HepG2 (cell line): Measurements from ENCODE around the gene CCL13.

Experiments used
- CREBL2 ChIP-seq: sonication (generic); formaldehyde crosslinking; IDR thresholded peaks from 2 replicates; pipeline ENCODE4 v1.8.1; 2023; ENCODE audit warnings: missing genetic modification reagents, mild to moderate bottlenecking, borderline replicate concordance
- CREM ChIP-seq, 2 experiments: sonication (generic) in 1 of 2; formaldehyde crosslinking in 1 of 2; IDR thresholded peaks; 2 replicates each; pipeline versions ENCODE4 v1.4.0 to v1.6.1; 2016 to 2020; ENCODE audit warnings: antibody characterized with exemption in 1 of 2, mild to moderate bottlenecking in 1 of 2, missing genetic modification reagents in 1 of 2
- FOXK1 ChIP-seq: sonication (generic); formaldehyde crosslinking; IDR thresholded peaks from 2 replicates; pipeline ENCODE4 v1.4.0; 2020; ENCODE audit warnings: low read depth, missing genetic modification reagents, borderline replicate concordance
- FOXO1 ChIP-seq: sonication (generic); formaldehyde crosslinking; IDR thresholded peaks from 2 replicates; pipeline ENCODE4 v1.4.0; 2020; ENCODE audit warnings: missing genetic modification reagents
- HMGA1 ChIP-seq: sonication (generic); formaldehyde crosslinking; conservative IDR thresholded peaks from 2 replicates; pipeline ENCODE4 v1.4.0; 2020; ENCODE audit warnings: missing genetic modification reagents
- HNRNPH1 ChIP-seq: fragments of 200-400 bp; formaldehyde crosslinking; optimal IDR thresholded peaks from 2 replicates; pipeline ENCODE3; 2017; ENCODE audit warnings: mild to moderate bottlenecking, low read depth, low read length
- IRF2 ChIP-seq: IDR thresholded peaks from 2 replicates; pipeline ENCODE4 v1.6.1; 2018; ENCODE audit warnings: missing genetic modification reagents, missing compliant biosample characterization
- MAFF ChIP-seq: IDR thresholded peaks from 2 replicates; pipeline ENCODE4 v1.6.1; 2011; ENCODE audit warnings: low read depth, low read length, improper control_type of control experiment
- MEIS2 ChIP-seq: sonication (generic); formaldehyde crosslinking; IDR thresholded peaks from 2 replicates; pipeline ENCODE4 v1.9.0; 2021; ENCODE audit warnings: mild to moderate bottlenecking, missing genetic modification reagents
- POLR2A ChIP-seq, 2 experiments: IDR thresholded peaks; 2 replicates each; pipeline ENCODE4 v1.6.1; 2011; ENCODE audit warnings: low read depth in 2 of 2, low read length in 2 of 2, mild to moderate bottlenecking in 1 of 2, moderate library complexity in 1 of 2; ENCODE audit not compliant: insufficient read depth in 1 of 2
- SALL1 ChIP-seq: sonication (generic); formaldehyde crosslinking; IDR thresholded peaks from 2 replicates; pipeline ENCODE4 v1.8.0; 2022; ENCODE audit warnings: mild to moderate bottlenecking, missing genetic modification reagents
- TRIM24 ChIP-seq: sonication (generic); formaldehyde crosslinking; IDR thresholded peaks from 2 replicates; pipeline ENCODE4 v1.8.0; 2022; ENCODE audit warnings: mild to moderate bottlenecking, missing genetic modification reagents
- ZZZ3 ChIP-seq: sonication (generic); formaldehyde crosslinking; IDR thresholded peaks from 2 replicates; pipeline ENCODE4 v1.4.0; 2020; ENCODE audit warnings: missing genetic modification reagents, mild to moderate bottlenecking, borderline replicate concordance
- TF ChIP-seq, protein P1 (sequence below): sonication (generic); formaldehyde crosslinking; IDR thresholded peaks from 2 replicates; pipeline ENCODE4 v1.5.0; 2020; ENCODE audit warnings: mild to moderate bottlenecking, missing genetic modification reagents, moderate library complexity

GRCh38 chr17:34370997-34371395, 14.7 kb downstream of the CCL13 start:
- no peak for TF ChIP-seq FOXK1
- TF ChIP-seq, protein P1, sequence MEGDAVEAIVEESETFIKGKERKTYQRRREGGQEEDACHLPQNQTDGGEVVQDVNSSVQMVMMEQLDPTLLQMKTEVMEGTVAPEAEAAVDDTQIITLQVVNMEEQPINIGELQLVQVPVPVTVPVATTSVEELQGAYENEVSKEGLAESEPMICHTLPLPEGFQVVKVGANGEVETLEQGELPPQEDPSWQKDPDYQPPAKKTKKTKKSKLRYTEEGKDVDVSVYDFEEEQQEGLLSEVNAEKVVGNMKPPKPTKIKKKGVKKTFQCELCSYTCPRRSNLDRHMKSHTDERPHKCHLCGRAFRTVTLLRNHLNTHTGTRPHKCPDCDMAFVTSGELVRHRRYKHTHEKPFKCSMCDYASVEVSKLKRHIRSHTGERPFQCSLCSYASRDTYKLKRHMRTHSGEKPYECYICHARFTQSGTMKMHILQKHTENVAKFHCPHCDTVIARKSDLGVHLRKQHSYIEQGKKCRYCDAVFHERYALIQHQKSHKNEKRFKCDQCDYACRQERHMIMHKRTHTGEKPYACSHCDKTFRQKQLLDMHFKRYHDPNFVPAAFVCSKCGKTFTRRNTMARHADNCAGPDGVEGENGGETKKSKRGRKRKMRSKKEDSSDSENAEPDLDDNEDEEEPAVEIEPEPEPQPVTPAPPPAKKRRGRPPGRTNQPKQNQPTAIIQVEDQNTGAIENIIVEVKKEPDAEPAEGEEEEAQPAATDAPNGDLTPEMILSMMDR = no peak
- no peak for TF ChIP-seq HNRNPH1
- no peak for TF ChIP-seq FOXO1 (CRISPR knock-in tag)
- TF ChIP-seq HMGA1 = no peak
- TF ChIP-seq CREBL2 (CRISPR knock-in tag) = no peak
- no peak for TF ChIP-seq SALL1 (CRISPR knock-in tag)
- TF ChIP-seq IRF2 = no peak
- TF ChIP-seq CREM (IDR thresholded peaks at IDR 0.05) = no peak
- TF ChIP-seq CREM (CRISPR knock-in tag; IDR thresholded peaks at IDR 0.05) = no peak
- TF ChIP-seq MEIS2 (CRISPR knock-in tag) = no peak
- TF ChIP-seq TRIM24 (CRISPR knock-in tag) = no peak
- TF ChIP-seq POLR2A (IDR thresholded peaks at IDR 0.05; ENCODE audit: insufficient read depth in 1 of 2, low read depth in 2 of 2, low read length in 2 of 2) = no peak
- TF ChIP-seq ZZZ3 (CRISPR knock-in tag) = no peak
- no peak for TF ChIP-seq MAFF
